Peyer's patch (tissue), 4 donors: Measurements from ENCODE around the gene SEMA3F.

Experiments used
- CTCF ChIP-seq, 6 experiments: fragments of 450-650 bp in 4 of 6; fragments of 200-600 bp in 2 of 6; sonication (generic) in 1 of 6; IDR thresholded peaks; one replicate each; pipeline ENCODE4 v1.5.1; 2017 to 2019; ENCODE audit warnings: antibody characterized with exemption in 6 of 6, mild to moderate bottlenecking in 3 of 6, moderate library complexity in 1 of 6
- POLR2A ChIP-seq, 2 donors: fragments of 450-650 bp; IDR thresholded peaks; one replicate each; pipeline ENCODE4 v1.5.1; 2017; ENCODE audit warnings: antibody characterized with exemption in 2 of 2, mild to moderate bottlenecking in 2 of 2, moderate library complexity in 2 of 2

- TF ChIP-seq CTCF (IDR thresholded peaks at IDR 0.05) (no peak), POLR2A (IDR thresholded peaks at IDR 0.05) (no peak)
These were observed 16.6 kb downstream of the SEMA3F start for GRCh38 chr3:50171540-50172301.
